Vagina (tissue), 2 donors: Measurements from ENCODE around the gene YTHDF2. TPM values are rescaled to one million over a fixed set of nuclear protein-coding genes. Genes with fewer than 3 reads are reported as not detected.

Experiments
- DNase-seq, 2 donors: peaks; one replicate each; pipeline ENCODE4 v3.0.0-alpha.2; 2017; ENCODE audit errors: extremely low spot score in 2 of 2
- H3K27ac ChIP-seq: fragments of 200-600 bp; sonication (generic); one replicate; pipeline ENCODE4 v1.5.1; 2019
- H3K27me3 ChIP-seq: fragments of 200-600 bp; sonication (generic); one replicate; pipeline ENCODE4 v1.5.1; 2019
- H3K36me3 ChIP-seq, 2 donors: fragments of 200-600 bp; sonication (generic); one replicate each; pipeline ENCODE4 v1.5.1; 2017 to 2019
- H3K4me1 ChIP-seq: fragments of 200-600 bp; sonication (generic); one replicate; pipeline ENCODE4 v1.5.1; 2019
- H3K4me3 ChIP-seq, 2 donors: fragments of 200-600 bp; sonication (generic); 1 replicate in 1 of 2; 2 replicates in 1 of 2; pipeline ENCODE4 v1.5.1; 2016 to 2019
- H3K9me3 ChIP-seq: fragments of 200-600 bp; sonication (generic); one replicate; pipeline ENCODE4 v1.5.1; 2019
- POLR2A ChIP-seq, 2 donors: fragments of 450-650 bp; IDR thresholded peaks; one replicate each; pipeline ENCODE4 v1.6.1; 2017; ENCODE audit warnings: antibody characterized with exemption in 2 of 2, mild to moderate bottlenecking in 2 of 2, moderate library complexity in 2 of 2
- POLR2AphosphoS5 ChIP-seq, 2 donors: sonication (generic); formaldehyde crosslinking; IDR thresholded peaks; one replicate each; pipeline ENCODE4 v1.9.0; 2017; ENCODE audit warnings: antibody characterized with exemption in 2 of 2, mild to moderate bottlenecking in 2 of 2, low read depth in 1 of 2; ENCODE audit not compliant: insufficient read depth in 1 of 2
- intact Hi-C: fragments of 100-400 bp; cut with DNase I; formaldehyde crosslinking; loops from one replicate; pipeline ENCODE4 v1.15.1; 2023
- total RNA-seq: library from RNA; depleted of rRNA; stranded (reverse); fragments of >200 nt; gene quantifications from one replicate; pipeline ENCODE4 v1.2.3, GENCODE V29; 2016
- TF ChIP-seq, protein P1 (sequence below), 3 experiments: fragments of 450-650 bp in 2 of 3; fragments of 200-600 bp in 1 of 3; sonication (generic) in 1 of 3; IDR thresholded peaks; one replicate each; pipeline ENCODE4 v1.5.1; 2017 to 2019; ENCODE audit warnings: antibody characterized with exemption in 3 of 3, mild to moderate bottlenecking in 2 of 3, moderate library complexity in 2 of 3

Gene YTHDF2
- total RNA-seq, 1 donor from 2014 or later: 61.9 TPM

DNA sequence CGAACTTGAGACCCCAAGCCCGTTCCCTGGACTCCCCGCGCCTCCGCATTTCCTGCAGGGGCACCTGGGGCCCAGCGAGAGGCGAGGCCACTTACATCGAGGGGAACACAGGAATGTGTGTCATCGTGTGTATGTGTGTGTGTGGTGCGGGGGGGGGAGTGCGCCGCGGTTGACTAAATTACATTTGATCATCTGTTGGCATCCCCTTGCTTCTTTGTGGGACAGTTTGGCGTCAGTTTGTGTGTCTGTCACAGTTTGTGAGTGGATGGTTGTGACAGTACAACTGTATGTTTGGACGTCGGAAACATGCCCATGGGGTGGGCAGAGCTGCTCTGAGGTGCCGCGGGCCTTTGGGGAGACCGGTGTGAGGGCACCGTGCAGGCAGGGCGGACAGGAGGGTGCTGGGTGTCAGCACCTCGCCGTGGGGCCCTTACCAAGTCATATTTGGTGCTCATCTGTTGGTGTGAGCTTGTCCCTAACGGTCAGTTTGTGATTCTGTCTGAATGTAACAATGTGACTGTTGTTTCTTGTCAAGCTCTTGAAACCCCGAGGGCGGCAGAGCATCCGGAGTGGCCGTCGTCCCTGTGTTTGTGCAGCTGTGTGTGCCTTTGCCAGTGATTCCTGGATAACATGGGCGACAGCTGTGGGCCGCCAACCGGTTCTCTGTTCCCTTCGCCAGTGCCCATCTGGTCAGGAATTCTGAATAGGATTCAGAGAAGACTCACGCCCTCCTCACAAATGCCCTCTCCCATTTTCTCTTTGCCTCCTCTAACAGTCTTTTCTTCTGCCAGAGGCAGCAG lies 76.1 kb downstream of the YTHDF2 start:
- intact Hi-C loops: no loop called here
- TF ChIP-seq POLR2AphosphoS5 (IDR thresholded peaks at IDR 0.05; ENCODE audit: insufficient read depth in 1 of 2, low read depth in 1 of 2) (no peak), POLR2A (IDR thresholded peaks at IDR 0.05) (no peak)
- TF ChIP-seq, protein P1, sequence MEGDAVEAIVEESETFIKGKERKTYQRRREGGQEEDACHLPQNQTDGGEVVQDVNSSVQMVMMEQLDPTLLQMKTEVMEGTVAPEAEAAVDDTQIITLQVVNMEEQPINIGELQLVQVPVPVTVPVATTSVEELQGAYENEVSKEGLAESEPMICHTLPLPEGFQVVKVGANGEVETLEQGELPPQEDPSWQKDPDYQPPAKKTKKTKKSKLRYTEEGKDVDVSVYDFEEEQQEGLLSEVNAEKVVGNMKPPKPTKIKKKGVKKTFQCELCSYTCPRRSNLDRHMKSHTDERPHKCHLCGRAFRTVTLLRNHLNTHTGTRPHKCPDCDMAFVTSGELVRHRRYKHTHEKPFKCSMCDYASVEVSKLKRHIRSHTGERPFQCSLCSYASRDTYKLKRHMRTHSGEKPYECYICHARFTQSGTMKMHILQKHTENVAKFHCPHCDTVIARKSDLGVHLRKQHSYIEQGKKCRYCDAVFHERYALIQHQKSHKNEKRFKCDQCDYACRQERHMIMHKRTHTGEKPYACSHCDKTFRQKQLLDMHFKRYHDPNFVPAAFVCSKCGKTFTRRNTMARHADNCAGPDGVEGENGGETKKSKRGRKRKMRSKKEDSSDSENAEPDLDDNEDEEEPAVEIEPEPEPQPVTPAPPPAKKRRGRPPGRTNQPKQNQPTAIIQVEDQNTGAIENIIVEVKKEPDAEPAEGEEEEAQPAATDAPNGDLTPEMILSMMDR (IDR thresholded peaks at IDR 0.05): no peak
- Histone ChIP-seq H3K9me3 (no peaks in the 10 kb centered on the region), H3K4me1 (no peaks in the 10 kb centered on the region), H3K27ac (no peak overlapping the region), H3K4me3 (no peak overlapping the region), H3K36me3 (no peaks in the 10 kb centered on the region), H3K27me3 (peaks cover 4% of the 10 kb centered on the region)
- no peak for DNase-seq

DNA sequence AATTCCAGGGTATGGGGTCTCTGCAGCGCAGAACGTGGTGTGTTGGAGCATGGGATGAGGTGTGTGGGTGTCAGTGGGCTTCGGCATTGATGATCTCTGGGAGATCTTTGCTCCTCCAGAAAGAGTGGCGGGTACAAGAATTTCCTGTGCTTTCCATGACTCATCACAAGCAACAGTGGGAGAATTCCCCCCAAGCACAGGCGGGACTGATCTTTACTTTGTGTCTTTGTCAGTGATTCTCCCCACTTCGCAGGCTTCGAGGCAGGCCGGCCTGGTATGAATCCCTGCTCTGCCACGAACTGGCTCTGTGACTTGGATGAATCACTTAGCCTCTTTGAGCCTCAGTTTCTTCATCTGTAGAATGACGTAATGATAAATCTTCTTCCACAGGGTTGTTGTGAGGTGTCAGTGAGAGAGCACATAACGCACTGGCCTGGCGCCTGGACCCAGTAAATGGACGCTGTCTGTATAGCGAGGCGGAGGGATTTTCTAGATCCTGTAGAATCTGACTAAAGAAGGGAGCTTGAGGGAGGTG lies 77.3 kb downstream of the YTHDF2 start:
- intact Hi-C loops: no loop called here
- no peak for DNase-seq
- Histone ChIP-seq H3K36me3 (no peaks in the 10 kb centered on the region), H3K4me1 (no peaks in the 10 kb centered on the region), H3K27me3 (peaks cover 4% of the 10 kb centered on the region), H3K9me3 (no peaks in the 10 kb centered on the region), H3K4me3 (no peak overlapping the region), H3K27ac (no peak overlapping the region)
- TF ChIP-seq POLR2AphosphoS5 (IDR thresholded peaks at IDR 0.05; ENCODE audit: insufficient read depth in 1 of 2, low read depth in 1 of 2) (no peak), POLR2A (IDR thresholded peaks at IDR 0.05) (no peak)
- TF ChIP-seq, protein P1 (IDR thresholded peaks at IDR 0.05): no peak

DNA sequence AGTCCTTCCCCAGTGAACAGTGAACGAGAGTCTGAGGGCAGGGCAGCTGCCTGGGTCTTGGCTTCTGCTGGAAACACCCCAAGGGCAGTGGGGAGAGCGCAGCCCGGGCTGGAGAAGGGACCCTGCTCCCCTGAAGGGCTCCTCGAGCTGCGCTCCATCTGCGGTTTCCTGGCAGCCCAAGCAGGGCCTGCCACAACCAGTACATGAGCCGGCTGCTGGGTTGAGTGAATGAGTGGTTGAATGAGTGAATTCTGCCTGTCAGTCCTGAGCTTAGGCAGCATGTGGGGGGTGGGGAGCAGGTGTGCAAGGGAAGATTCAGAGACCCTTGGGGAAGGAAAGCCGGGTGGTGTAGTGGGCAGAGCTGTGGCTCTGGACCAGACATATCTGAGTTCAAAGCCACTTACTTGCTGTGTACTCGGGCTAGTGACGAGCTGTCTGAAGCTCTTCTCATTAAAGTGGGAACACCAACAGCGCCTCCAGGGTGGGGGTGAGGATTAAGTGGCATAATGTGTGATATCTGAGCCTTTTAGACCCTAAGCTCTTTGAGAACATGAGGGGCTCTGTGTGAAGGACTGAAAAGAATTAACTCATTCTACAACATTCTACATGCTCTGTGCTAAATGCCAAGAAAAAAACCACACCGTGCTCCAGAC lies 78.9 kb downstream of the YTHDF2 start:
- TF ChIP-seq, protein P1 (IDR thresholded peaks at IDR 0.05): no peak
- no peak for TF ChIP-seq POLR2AphosphoS5 (IDR thresholded peaks at IDR 0.05; ENCODE audit: insufficient read depth in 1 of 2, low read depth in 1 of 2)
- no peak for TF ChIP-seq POLR2A (IDR thresholded peaks at IDR 0.05)
- Histone ChIP-seq H3K9me3 (no peaks in the 10 kb centered on the region), H3K27ac (no peak overlapping the region), H3K27me3 (peaks cover 4% of the 10 kb centered on the region), H3K4me1 (no peaks in the 10 kb centered on the region), H3K4me3 (no peak overlapping the region), H3K36me3 (no peaks in the 10 kb centered on the region)
- intact Hi-C loops: no loop called here
- no peak for DNase-seq

DNA sequence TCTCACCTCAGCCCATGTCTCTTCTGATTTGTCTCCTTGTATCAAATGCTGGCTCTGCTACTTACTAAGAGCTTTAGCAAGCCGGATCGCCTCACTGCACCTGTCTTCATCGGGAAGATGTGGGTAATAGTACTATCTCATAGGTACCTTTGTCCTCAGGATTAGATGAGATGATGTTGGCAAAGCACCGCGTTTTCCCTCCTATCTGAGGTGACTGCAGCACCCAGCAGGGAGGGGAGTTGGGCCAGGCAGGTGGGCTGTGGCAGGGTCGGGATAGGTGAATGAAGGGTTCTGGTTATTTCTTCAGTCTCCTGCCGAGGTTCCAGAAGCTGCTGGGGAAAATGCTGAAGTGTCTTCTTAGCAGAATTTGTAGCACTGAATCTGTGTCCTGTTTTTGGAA lies 80.4 kb downstream of the YTHDF2 start:
- H3K4me1 ChIP-seq: no peaks in the 10 kb centered on the region
- intact Hi-C loops: no loop called here
- H3K36me3 ChIP-seq: no peaks in the 10 kb centered on the region
- peaks cover 4% of the 10 kb centered on the region for H3K27me3 ChIP-seq
- no peak overlapping the region for H3K27ac ChIP-seq
- TF ChIP-seq, protein P1 (IDR thresholded peaks at IDR 0.05): no peak
- TF ChIP-seq POLR2AphosphoS5 (IDR thresholded peaks at IDR 0.05; ENCODE audit: insufficient read depth in 1 of 2, low read depth in 1 of 2) (no peak), POLR2A (IDR thresholded peaks at IDR 0.05) (no peak)
- no peak for DNase-seq
- no peak overlapping the region for H3K4me3 ChIP-seq
- no peaks in the 10 kb centered on the region for H3K9me3 ChIP-seq
